ENCODE results near the gene ZCCHC8.
"Not testable (repeated sequence)": the region's sequence is repeated elsewhere in the genome, so short reads cannot be mapped to it uniquely, and the experiment has no call there.

ZCCHC8 gene

GRCh38 chr12:122471324-122472226 is 29.2 kb downstream of the ZCCHC8 start:
- peak overlapping the region; percentile 33 for H3K27ac Mint-ChIP-seq
- H3K9me3 Mint-ChIP-seq = peaks cover 3% of the 10 kb centered on the region
- H3K27me3 Mint-ChIP-seq (ENCODE audit: low read depth, poor library complexity) = no peaks in the 10 kb centered on the region
- H3K4me1 Mint-ChIP-seq = peaks cover 5% of the 10 kb centered on the region
- peak; percentile 83 for TF ChIP-seq CTCF (IDR thresholded peaks at IDR 0.05)
- no peak for DNase-seq
- no peak overlapping the region for H3K4me3 Mint-ChIP-seq
- peaks cover 35% of the 10 kb centered on the region for H3K36me3 Mint-ChIP-seq (ENCODE audit: low read depth)

GRCh38 chr12:122470576-122470975 is 30.2 kb downstream of the ZCCHC8 start:
- not testable (repeated sequence) for H3K4me1 Mint-ChIP-seq; H3K4me3 Mint-ChIP-seq; H3K27me3 Mint-ChIP-seq (ENCODE audit: low read depth, poor library complexity); H3K27ac Mint-ChIP-seq; H3K9me3 Mint-ChIP-seq; DNase-seq
- peaks cover 25% of the 10 kb centered on the region for H3K36me3 Mint-ChIP-seq (ENCODE audit: low read depth)

GRCh38 chr12:122469856-122470255 is 30.9 kb downstream of the ZCCHC8 start:
- DNase-seq; H3K27me3 Mint-ChIP-seq (ENCODE audit: low read depth, poor library complexity); H3K9me3 Mint-ChIP-seq; H3K4me3 Mint-ChIP-seq; H3K4me1 Mint-ChIP-seq: not testable (repeated sequence)
- H3K36me3 Mint-ChIP-seq (ENCODE audit: low read depth) = peaks cover 19% of the 10 kb centered on the region
- H3K27ac Mint-ChIP-seq = peak overlapping the region; percentile 56

GRCh38 chr12:122467983-122468382 is 32.7 kb downstream of the ZCCHC8 start:
- Mint-ChIP-seq H3K27ac (no peak overlapping the region), H3K9me3 (peaks cover 3% of the 10 kb centered on the region), H3K36me3 (ENCODE audit: low read depth) (peaks cover 1% of the 10 kb centered on the region), H3K4me3 (no peak overlapping the region), H3K4me1 (peaks cover 5% of the 10 kb centered on the region), H3K27me3 (ENCODE audit: low read depth, poor library complexity) (no peaks in the 10 kb centered on the region)
- DNase-seq = no peak
- no peak for TF ChIP-seq CTCF (IDR thresholded peaks at IDR 0.05)

GRCh38 chr12:122464317-122465042 is 36.3 kb downstream of the ZCCHC8 start:
- H3K4me1 Mint-ChIP-seq; H3K36me3 Mint-ChIP-seq (ENCODE audit: low read depth); H3K27me3 Mint-ChIP-seq (ENCODE audit: low read depth, poor library complexity); DNase-seq; H3K27ac Mint-ChIP-seq; H3K9me3 Mint-ChIP-seq; H3K4me3 Mint-ChIP-seq: not testable (repeated sequence)

GRCh38 chr12:122460641-122461040 is 40.1 kb downstream of the ZCCHC8 start:
- no peak for TF ChIP-seq CTCF (IDR thresholded peaks at IDR 0.05)

GRCh38 chr12:122460061-122460460 is 40.7 kb downstream of the ZCCHC8 start:
- DNase-seq = no peak
- H3K4me3 Mint-ChIP-seq = no peak overlapping the region
- H3K27ac Mint-ChIP-seq = no peak overlapping the region
- TF ChIP-seq CTCF (IDR thresholded peaks at IDR 0.05) = no peak
- H3K27me3 Mint-ChIP-seq (ENCODE audit: low read depth, poor library complexity) = peaks cover 3% of the 10 kb centered on the region
- H3K36me3 Mint-ChIP-seq (ENCODE audit: low read depth) = no peaks in the 10 kb centered on the region
- no peaks in the 10 kb centered on the region for H3K9me3 Mint-ChIP-seq
- H3K4me1 Mint-ChIP-seq = no peaks in the 10 kb centered on the region

More at GRCh38 chr12:122460641-122461040, 40.1 kb downstream of the ZCCHC8 start:
- H3K4me3 Mint-ChIP-seq = no peak overlapping the region
- no peak overlapping the region for H3K27ac Mint-ChIP-seq
- no peaks in the 10 kb centered on the region for H3K9me3 Mint-ChIP-seq
- H3K27me3 Mint-ChIP-seq (ENCODE audit: low read depth, poor library complexity) = peaks cover 3% of the 10 kb centered on the region
- no peaks in the 10 kb centered on the region for H3K36me3 Mint-ChIP-seq (ENCODE audit: low read depth)
- DNase-seq = no peak
- no peaks in the 10 kb centered on the region for H3K4me1 Mint-ChIP-seq

All from nephron progenitor cell (in vitro differentiated cells).